ENCODE results near the gene FAM107B.
A peak's percentile ranks its signal among the peaks of the same experiment; 100 is the strongest.

The FAM107B gene

GRCh38 chr10:14611968-14612693 lies 162.6 kb downstream of the FAM107B start (continued):
- TF ChIP-seq TSHZ2 (CRISPR knock-in tag; IDR thresholded peaks at IDR 0.05), result no peak
- TF ChIP-seq ZNF8 (CRISPR knock-in tag; IDR thresholded peaks at IDR 0.05), result no peak
- no peak for TF ChIP-seq CSRNP3 (CRISPR knock-in tag; IDR thresholded peaks at IDR 0.05)
- TF ChIP-seq OSR1 (CRISPR knock-in tag; IDR thresholded peaks at IDR 0.05), result no peak
- no peak for TF ChIP-seq ZNF565 (CRISPR knock-in tag; conservative IDR thresholded peaks at IDR 0.05; ENCODE audit: low read depth)
- TF ChIP-seq ZNF70 (CRISPR knock-in tag; IDR thresholded peaks at IDR 0.05), result no peak

GRCh38 chr10:14609178-14609577 lies 165.5 kb downstream of the FAM107B start:
- TF ChIP-seq ESRRG (CRISPR knock-in tag; IDR thresholded peaks at IDR 0.05), result no peak
- no peak for ATAC-seq

GRCh38 chr10:14608381-14609001 lies 166.2 kb downstream of the FAM107B start:
- TF ChIP-seq ARNTL (CRISPR knock-in tag; IDR thresholded peaks at IDR 0.05; ENCODE audit: borderline replicate concordance, low read depth) (no peak), ZNF70 (CRISPR knock-in tag; IDR thresholded peaks at IDR 0.05) (no peak), GLIS3 (CRISPR knock-in tag; IDR thresholded peaks at IDR 0.05) (no peak)
- ATAC-seq, result no peak

- no peak for TF ChIP-seq ZNF565 (CRISPR knock-in tag; conservative IDR thresholded peaks at IDR 0.05; ENCODE audit: low read depth)
- no peak for TF ChIP-seq ARNTL (CRISPR knock-in tag; IDR thresholded peaks at IDR 0.05; ENCODE audit: borderline replicate concordance, low read depth)
- no peak for TF ChIP-seq PPARA (CRISPR knock-in tag; IDR thresholded peaks at IDR 0.05; ENCODE audit: borderline replicate concordance)
Observed at GRCh38 chr10:14606633-14607032, 168.1 kb downstream of the FAM107B start.

GRCh38 chr10:14605231-14605925 lies 169.3 kb downstream of the FAM107B start:
- peak; percentile 16 for ATAC-seq
- TF ChIP-seq ESRRG (CRISPR knock-in tag; IDR thresholded peaks at IDR 0.05) (no peak), ISL1 (CRISPR knock-in tag; IDR thresholded peaks at IDR 0.05) (no peak), TSHZ2 (CRISPR knock-in tag; IDR thresholded peaks at IDR 0.05) (no peak), POU6F1 (CRISPR knock-in tag; IDR thresholded peaks at IDR 0.05; ENCODE audit: borderline replicate concordance, low read depth) (no peak), CSRNP3 (CRISPR knock-in tag; IDR thresholded peaks at IDR 0.05) (no peak), PPARA (CRISPR knock-in tag; IDR thresholded peaks at IDR 0.05; ENCODE audit: borderline replicate concordance) (no peak), OSR1 (CRISPR knock-in tag; IDR thresholded peaks at IDR 0.05) (no peak), ZNF8 (CRISPR knock-in tag; IDR thresholded peaks at IDR 0.05) (no peak), ZFP30 (CRISPR knock-in tag; IDR thresholded peaks at IDR 0.05) (no peak), ZNF565 (CRISPR knock-in tag; conservative IDR thresholded peaks at IDR 0.05; ENCODE audit: low read depth) (no peak), CSDC2 (CRISPR knock-in tag; IDR thresholded peaks at IDR 0.05) (no peak), GLIS3 (CRISPR knock-in tag; IDR thresholded peaks at IDR 0.05) (no peak), ZNF70 (CRISPR knock-in tag; IDR thresholded peaks at IDR 0.05) (no peak), RARB (CRISPR knock-in tag; IDR thresholded peaks at IDR 0.05) (no peak), PATZ1 (CRISPR knock-in tag; IDR thresholded peaks at IDR 0.05; ENCODE audit: borderline replicate concordance) (no peak), TCF4 (CRISPR knock-in tag; IDR thresholded peaks at IDR 0.05; ENCODE audit: borderline replicate concordance) (no peak)

More at GRCh38 chr10:14606633-14607032, 168.1 kb downstream of the FAM107B start:
- ATAC-seq, result no peak

Data from SK-N-SH treated with all-trans-retinoic acid at 6 μM for 48 hours (cell line).